Pancreas (tissue), 10 donors: ENCODE measurements around the gene FILIP1L. TPM values are rescaled to one million over a fixed set of nuclear protein-coding genes. Genes with fewer than 3 reads are reported as not detected.

Source experiments
- ATAC-seq, 4 donors: fragments of 200-7000 bp; cut with Tn5 transposase; one replicate each; pipeline versions ENCODE4 v1.8.0 to v1.9.1; 2020; ENCODE audit warnings: mild to moderate bottlenecking in 4 of 4, moderate library complexity in 4 of 4
- DNase-seq, 6 donors: peaks; one replicate each; pipeline ENCODE4 v3.0.0-alpha.2; 2020
- FAIRE-seq: peaks from 2 replicates; lab custom pipeline; 2012; peaks lifted over from hg19 to GRCh38; lab: Jason Lieb, UNC
- H3K27ac ChIP-seq, 4 donors: fragments of 200-600 bp; sonication (generic); 1 replicate in 3 of 4; 2 replicates in 1 of 4; pipeline versions ENCODE4 v1.5.0 to v1.8.0; 2020
- H3K27me3 ChIP-seq, 4 donors: fragments of 200-600 bp; one replicate each; pipeline ENCODE4 v1.8.0; 2021
- H3K36me3 ChIP-seq, 3 donors: fragments of 200-600 bp; sonication (generic) in 1 of 3; one replicate each; pipeline versions ENCODE4 v1.5.0 to v1.8.0; 2020 to 2021
- H3K4me1 ChIP-seq, 3 donors: fragments of 200-600 bp; one replicate each; pipeline ENCODE4 v1.8.0; 2021
- H3K4me3 ChIP-seq, 4 donors: fragments of 200-600 bp; sonication (generic) in 2 of 4; one replicate each; pipeline versions ENCODE4 v1.5.0 to v1.8.0; 2020 to 2021
- H3K9me3 ChIP-seq, 4 donors: fragments of 200-600 bp; one replicate each; pipeline ENCODE4 v1.8.0; 2021
- CTCF ChIP-seq, 4 donors: fragments of 200-600 bp; sonication (generic) in 3 of 4; IDR thresholded peaks; one replicate each; pipeline versions ENCODE4 v1.5.0 to v1.8.0; 2021; ENCODE audit warnings: antibody characterized with exemption in 4 of 4
- WGBS, 2 donors: extraction: QIAGEN DNeasy Blood & Tissue Kit; methylation state at CpG; one replicate each; pipeline ENCODE4 v1.1.7; 2013; 5-methylcytosine and 5-hydroxymethylcytosine counted together
- intact Hi-C, 3 donors: fragments of 100-400 bp; cut with DNase I; formaldehyde crosslinking; loops; one replicate each; pipeline versions ENCODE4 v1.11.1 to v1.14.2; 2022
- polyA plus RNA-seq, 2 donors: library from polyadenylated mRNA; stranded (reverse); fragments of 200-250 nt; gene quantifications; one replicate each; pipeline ENCODE4 v1.2.3, GENCODE V29; 2013
- total RNA-seq, 6 donors: library from RNA; stranded (reverse); fragmentation: NEBNext Ultra II Directional in 4 of 6; extraction: Animal tissue kit (Norgen Biotek cat#: 25700) in 4 of 6; gene quantifications; one replicate each; pipeline versions ENCODE4 v1.2.1 to v1.2.4, GENCODE V29; 2021 to 2023
- donor health status: healthy with polysubstance abuse.
- donor health status: DM: no; HTN: no; CAD: no; lungs with moderate emphysema.
- donor health status: DM: no; HTN: no; CAD: no.
- donor health status: control.
- donor health status: control.
- donor health status: Bipolar disorder and iron deficiency.
- donor health status: DM: yes; HTN: yes; CAD: no.
- donor health status: DM: no; HTN: no; CAD: no.
- donor health status: DM: no; HTN: no; CAD: no.
- donor health status: DM: yes; HTN: yes; CAD: no.

FILIP1L gene
- total and polyA plus RNA-seq, 8 donors, result 12.5 to 37.7 (median 15.8) TPM

- no peaks in the 10 kb centered on the region for H3K27me3 ChIP-seq
- no peaks in the 10 kb centered on the region for H3K9me3 ChIP-seq
- no peak overlapping the region for H3K4me3 ChIP-seq
- DNase-seq, result no peak
- no peaks in the 10 kb centered on the region for H3K36me3 ChIP-seq
- WGBS, 2 donors, result 79 to 84% methylated on average over 7 of the region's 7 CpGs
- no peak for ATAC-seq
- intact Hi-C loops, result loop anchor here in 2 of 3 donors (10.0 kb wide), 2 partner anchors 191 to 229 kb away; no protein-coding TSS in a partner anchor
- no peak for FAIRE-seq
- H3K27ac ChIP-seq, result no peak overlapping the region
- H3K4me1 ChIP-seq, result no peaks in the 10 kb centered on the region
- no peak for TF ChIP-seq CTCF (IDR thresholded peaks at IDR 0.05)
Observed at GRCh38 chr3:100063929-100064461, 50.3 kb downstream of the FILIP1L start.

GRCh38 chr3:100062665-100063064, 51.6 kb downstream of the FILIP1L start:
- H3K4me1 ChIP-seq, result no peaks in the 10 kb centered on the region
- no peak for DNase-seq
- no peak for FAIRE-seq
- WGBS, 2 donors, result 66 to 82% methylated on average over 4 of the region's 4 CpGs
- no peak for TF ChIP-seq CTCF (IDR thresholded peaks at IDR 0.05)
- no peak for ATAC-seq
- no peaks in the 10 kb centered on the region for H3K36me3 ChIP-seq
- intact Hi-C loops, result loop anchor here in 2 of 3 donors (10.0 kb wide), 2 partner anchors 192 to 228 kb away; no protein-coding TSS in a partner anchor
- H3K27me3 ChIP-seq, result no peaks in the 10 kb centered on the region
- no peak overlapping the region for H3K4me3 ChIP-seq
- H3K9me3 ChIP-seq, result no peaks in the 10 kb centered on the region
- no peak overlapping the region for H3K27ac ChIP-seq

- Histone ChIP-seq H3K4me1 (no peaks in the 10 kb centered on the region), H3K36me3 (no peaks in the 10 kb centered on the region), H3K27ac (no peak overlapping the region), H3K4me3 (no peak overlapping the region), H3K9me3 (no peaks in the 10 kb centered on the region), H3K27me3 (no peaks in the 10 kb centered on the region)
- DNase-seq (no peak), FAIRE-seq (no peak), ATAC-seq (no peak)
- WGBS, 2 donors, result 81 to 84% methylated on average over 7 of the region's 7 CpGs
- no peak for TF ChIP-seq CTCF (IDR thresholded peaks at IDR 0.05)
- intact Hi-C loops, result loop anchor here in 2 of 3 donors (10.0 kb wide), 2 partner anchors 194 to 226 kb away; no protein-coding TSS in a partner anchor
Observed at GRCh38 chr3:100060685-100061484, 53.4 kb downstream of the FILIP1L start.

- no peaks in the 10 kb centered on the region for H3K9me3 ChIP-seq
Observed at GRCh38 chr3:100059472-100059871, 54.8 kb downstream of the FILIP1L start.

More at GRCh38 chr3:100059472-100059871, 54.8 kb downstream of the FILIP1L start:
- Histone ChIP-seq H3K4me1 (no peaks in the 10 kb centered on the region), H3K36me3 (no peaks in the 10 kb centered on the region), H3K27ac (no peak overlapping the region), H3K4me3 (no peak overlapping the region), H3K27me3 (no peaks in the 10 kb centered on the region)
- 92 to 94% methylated on average over 3 of the region's 3 CpGs for WGBS, 2 donors
- no peak for DNase-seq
- no peak for FAIRE-seq
- no peak for TF ChIP-seq CTCF (IDR thresholded peaks at IDR 0.05)
- intact Hi-C loops, result no loop called here
- no peak for ATAC-seq
